ENCODE results near the gene SCP2.

SCP2 gene

GRCh38 chr1:53037159-53037558 is 110.1 kb downstream of the SCP2 start:
- no peak overlapping the region for H3K14ac ChIP-seq (ENCODE audit: low read length)
- no peaks in the 10 kb centered on the region for H3K4me1 ChIP-seq (ENCODE audit: control insufficient read depth in 2 of 2, insufficient read depth in 1 of 2, low read depth in 1 of 2, low read length in 2 of 2)
- no peak overlapping the region for H2BK12ac ChIP-seq (ENCODE audit: low read length)
- no peak overlapping the region for H2BK5ac ChIP-seq (ENCODE audit: low read length)
- H3K4me2 ChIP-seq (ENCODE audit: insufficient read depth, low read length, poor library complexity, severe bottlenecking) = no peak overlapping the region
- H3K27ac ChIP-seq (replicated peaks; ENCODE audit: low read length) = no peak overlapping the region
- no peak overlapping the region for H3K4ac ChIP-seq (ENCODE audit: low read length)
- no peak overlapping the region for H2BK120ac ChIP-seq (ENCODE audit: low read depth, low read length)
- no peaks in the 10 kb centered on the region for H3K79me1 ChIP-seq (ENCODE audit: low read depth, low read length)
- peaks cover 0 to 7% of the 10 kb centered on the region in 2 donors for H3K36me3 ChIP-seq (replicated peaks in 1 of 2; ENCODE audit: control insufficient read depth in 2 of 2, insufficient read depth in 2 of 2, low read length in 2 of 2)
- no peaks in the 10 kb centered on the region for H3K27me3 ChIP-seq (ENCODE audit: control insufficient read depth in 3 of 3, insufficient read depth in 3 of 3, low read depth in 1 of 3, low read length in 3 of 3)
- no peaks in the 10 kb centered on the region for H3K9me3 ChIP-seq (replicated peaks in 1 of 2; ENCODE audit: control insufficient read depth in 2 of 2, insufficient read depth in 1 of 2, low read depth in 1 of 2, low read length in 2 of 2)
- no peak overlapping the region for H3K23ac ChIP-seq (ENCODE audit: low read depth, low read length, poor library complexity)
- no peak overlapping the region for H3K9ac ChIP-seq (ENCODE audit: low read depth, low read length, poor library complexity)
- no peak for DNase-seq (ENCODE audit: low spot score)
- H2AK5ac ChIP-seq (ENCODE audit: low read depth, low read length) = no peak overlapping the region
- H3K4me3 ChIP-seq (ENCODE audit: low read length in 2 of 2) = no peak overlapping the region
- H4K8ac ChIP-seq (ENCODE audit: low read depth, low read length) = no peak overlapping the region
- WGBS, 2 donors (ENCODE audit: extremely low coverage in 2 of 2, insufficient read length in 2 of 2, insufficient replicate concordance in 1 of 2) = no CpG with 5 or more reads among the region's 4 CpGs
- no peak overlapping the region for H3K18ac ChIP-seq (ENCODE audit: low read length)
- no peak overlapping the region for H2AFZ ChIP-seq (ENCODE audit: low read length)
- no peak overlapping the region for H4K91ac ChIP-seq (ENCODE audit: low read depth, low read length, poor library complexity)
- H2BK15ac ChIP-seq (ENCODE audit: low read length) = no peak overlapping the region

- Histone ChIP-seq H3K4ac (ENCODE audit: low read length) (no peak overlapping the region), H3K4me3 (ENCODE audit: low read length in 2 of 2) (no peak overlapping the region), H3K4me2 (ENCODE audit: insufficient read depth, low read length, poor library complexity, severe bottlenecking) (no peak overlapping the region), H3K23ac (ENCODE audit: low read depth, low read length, poor library complexity) (no peak overlapping the region), H2AFZ (ENCODE audit: low read length) (no peak overlapping the region), H2BK5ac (ENCODE audit: low read length) (no peak overlapping the region), H4K91ac (ENCODE audit: low read depth, low read length, poor library complexity) (no peak overlapping the region), H2AK5ac (ENCODE audit: low read depth, low read length) (no peak overlapping the region), H3K27me3 (ENCODE audit: control insufficient read depth in 3 of 3, insufficient read depth in 3 of 3, low read depth in 1 of 3, low read length in 3 of 3) (no peaks in the 10 kb centered on the region), H3K36me3 (replicated peaks in 1 of 2; ENCODE audit: control insufficient read depth in 2 of 2, insufficient read depth in 2 of 2, low read length in 2 of 2) (peaks cover 0 to 7% of the 10 kb centered on the region in 2 donors), H3K9me3 (replicated peaks in 1 of 2; ENCODE audit: control insufficient read depth in 2 of 2, insufficient read depth in 1 of 2, low read depth in 1 of 2, low read length in 2 of 2) (no peaks in the 10 kb centered on the region), H2BK15ac (ENCODE audit: low read length) (no peak overlapping the region), H3K27ac (replicated peaks; ENCODE audit: low read length) (no peak overlapping the region), H2BK120ac (ENCODE audit: low read depth, low read length) (no peak overlapping the region), H3K18ac (ENCODE audit: low read length) (no peak overlapping the region), H3K79me1 (ENCODE audit: low read depth, low read length) (no peaks in the 10 kb centered on the region), H3K4me1 (ENCODE audit: control insufficient read depth in 2 of 2, insufficient read depth in 1 of 2, low read depth in 1 of 2, low read length in 2 of 2) (no peaks in the 10 kb centered on the region), H4K8ac (ENCODE audit: low read depth, low read length) (no peak overlapping the region), H3K14ac (ENCODE audit: low read length) (no peak overlapping the region), H3K9ac (ENCODE audit: low read depth, low read length, poor library complexity) (no peak overlapping the region), H2BK12ac (ENCODE audit: low read length) (no peak overlapping the region)
- no CpG with 5 or more reads among the region's 3 CpGs for WGBS, 2 donors (ENCODE audit: extremely low coverage in 2 of 2, insufficient read length in 2 of 2, insufficient replicate concordance in 1 of 2)
- DNase-seq (ENCODE audit: low spot score) = no peak
These were observed 111.5 kb downstream of the SCP2 start for GRCh38 chr1:53038566-53038965.

GRCh38 chr1:53043271-53043670 is 116.2 kb downstream of the SCP2 start:
- no peak overlapping the region for H2BK15ac ChIP-seq (ENCODE audit: low read length)
- H2BK12ac ChIP-seq (ENCODE audit: low read length) = no peak overlapping the region
- H3K14ac ChIP-seq (ENCODE audit: low read length) = no peak overlapping the region
- no peak overlapping the region for H4K91ac ChIP-seq (ENCODE audit: low read depth, low read length, poor library complexity)
- DNase-seq (ENCODE audit: low spot score) = no peak
- H3K36me3 ChIP-seq (replicated peaks in 1 of 2; ENCODE audit: control insufficient read depth in 2 of 2, insufficient read depth in 2 of 2, low read length in 2 of 2) = peaks cover 0 to 7% of the 10 kb centered on the region in 2 donors
- no peak overlapping the region for H3K9ac ChIP-seq (ENCODE audit: low read depth, low read length, poor library complexity)
- H3K4ac ChIP-seq (ENCODE audit: low read length) = no peak overlapping the region
- no peak overlapping the region for H2BK5ac ChIP-seq (ENCODE audit: low read length)
- peaks cover 8 to 14% of the 10 kb centered on the region in 2 donors for H3K4me1 ChIP-seq (ENCODE audit: control insufficient read depth in 2 of 2, insufficient read depth in 1 of 2, low read depth in 1 of 2, low read length in 2 of 2)
- H3K79me1 ChIP-seq (ENCODE audit: low read depth, low read length) = no peaks in the 10 kb centered on the region
- H2AK5ac ChIP-seq (ENCODE audit: low read depth, low read length) = no peak overlapping the region
- H2AFZ ChIP-seq (ENCODE audit: low read length) = no peak overlapping the region
- no peak overlapping the region for H3K4me3 ChIP-seq (ENCODE audit: low read length in 2 of 2)
- no peak overlapping the region for H2BK120ac ChIP-seq (ENCODE audit: low read depth, low read length)
- no peaks in the 10 kb centered on the region for H3K27me3 ChIP-seq (ENCODE audit: control insufficient read depth in 3 of 3, insufficient read depth in 3 of 3, low read depth in 1 of 3, low read length in 3 of 3)
- no peak overlapping the region for H4K8ac ChIP-seq (ENCODE audit: low read depth, low read length)
- no peak overlapping the region for H3K4me2 ChIP-seq (ENCODE audit: insufficient read depth, low read length, poor library complexity, severe bottlenecking)
- H3K18ac ChIP-seq (ENCODE audit: low read length) = no peak overlapping the region
- no peak overlapping the region for H3K23ac ChIP-seq (ENCODE audit: low read depth, low read length, poor library complexity)
- H3K27ac ChIP-seq (replicated peaks; ENCODE audit: low read length) = no peak overlapping the region
- H3K9me3 ChIP-seq (replicated peaks in 1 of 2; ENCODE audit: control insufficient read depth in 2 of 2, insufficient read depth in 1 of 2, low read depth in 1 of 2, low read length in 2 of 2) = no peaks in the 10 kb centered on the region

GRCh38 chr1:53044926-53045325 is 117.8 kb downstream of the SCP2 start:
- no peaks in the 10 kb centered on the region for H3K9me3 ChIP-seq (replicated peaks in 1 of 2; ENCODE audit: control insufficient read depth in 2 of 2, insufficient read depth in 1 of 2, low read depth in 1 of 2, low read length in 2 of 2)
- H3K4me3 ChIP-seq (ENCODE audit: low read length in 2 of 2) = no peak overlapping the region
- no peak overlapping the region for H4K8ac ChIP-seq (ENCODE audit: low read depth, low read length)
- H3K27ac ChIP-seq (replicated peaks; ENCODE audit: low read length) = no peak overlapping the region
- no peak overlapping the region for H3K23ac ChIP-seq (ENCODE audit: low read depth, low read length, poor library complexity)
- no peaks in the 10 kb centered on the region for H3K27me3 ChIP-seq (ENCODE audit: control insufficient read depth in 3 of 3, insufficient read depth in 3 of 3, low read depth in 1 of 3, low read length in 3 of 3)
- H2BK5ac ChIP-seq (ENCODE audit: low read length) = no peak overlapping the region
- no peak overlapping the region for H3K18ac ChIP-seq (ENCODE audit: low read length)
- H4K91ac ChIP-seq (ENCODE audit: low read depth, low read length, poor library complexity) = no peak overlapping the region
- H3K4ac ChIP-seq (ENCODE audit: low read length) = no peak overlapping the region
- no peak overlapping the region for H2BK120ac ChIP-seq (ENCODE audit: low read depth, low read length)
- WGBS, 2 donors (ENCODE audit: extremely low coverage in 2 of 2, insufficient read length in 2 of 2, insufficient replicate concordance in 1 of 2) = no CpG with 5 or more reads among the region's 5 CpGs
- no peak for DNase-seq (ENCODE audit: low spot score)
- peaks cover 9 to 23% of the 10 kb centered on the region in 2 donors for H3K4me1 ChIP-seq (ENCODE audit: control insufficient read depth in 2 of 2, insufficient read depth in 1 of 2, low read depth in 1 of 2, low read length in 2 of 2)
- H3K9ac ChIP-seq (ENCODE audit: low read depth, low read length, poor library complexity) = no peak overlapping the region
- H3K4me2 ChIP-seq (ENCODE audit: insufficient read depth, low read length, poor library complexity, severe bottlenecking) = no peak overlapping the region
- no peak overlapping the region for H2AK5ac ChIP-seq (ENCODE audit: low read depth, low read length)
- no peak overlapping the region for H3K14ac ChIP-seq (ENCODE audit: low read length)
- H2AFZ ChIP-seq (ENCODE audit: low read length) = no peak overlapping the region
- H3K79me1 ChIP-seq (ENCODE audit: low read depth, low read length) = no peaks in the 10 kb centered on the region
- no peak overlapping the region for H2BK12ac ChIP-seq (ENCODE audit: low read length)
- no peak overlapping the region for H2BK15ac ChIP-seq (ENCODE audit: low read length)
- no peaks in the 10 kb centered on the region for H3K36me3 ChIP-seq (replicated peaks in 1 of 2; ENCODE audit: control insufficient read depth in 2 of 2, insufficient read depth in 2 of 2, low read length in 2 of 2)

All from neuronal stem cell (in vitro differentiated cells).